ENCODE results near the gene PWP1.

- no peak for TF ChIP-seq CTCF (IDR thresholded peaks at IDR 0.05; ENCODE audit: poor library complexity)
- no peak for TF ChIP-seq EZH2 (IDR thresholded peaks at IDR 0.05; ENCODE audit: borderline replicate concordance)
- TF ChIP-seq EZH2phosphoT487 (IDR thresholded peaks at IDR 0.05; ENCODE audit: low read depth, severe bottlenecking, unreplicated experiment), result no peak
Measured at GRCh38 chr12:107730618-107731341, 45.2 kb downstream of the PWP1 start.

Measured in hepatocyte (in vitro differentiated cells).